Cardiac muscle cell (in vitro differentiated cells and primary cell): ENCODE results near the gene TESMIN. TPM values are rescaled to one million over a fixed set of nuclear protein-coding genes. Genes with fewer than 3 reads are reported as not detected.
A peak's percentile ranks its signal among the peaks of the same experiment; 100 is the strongest.

Source experiments
- DNase-seq, 2 donors: peaks; one replicate each; pipeline versions ENCODE4 v3.0.0 to v3.0.0-alpha.2; 2010 to 2017; ENCODE audit warnings: low read depth in 1 of 2, low spot score in 1 of 2
- H3K27ac ChIP-seq: fragments of 200-600 bp; sonication (generic); 2 replicates; pipeline ENCODE4 v1.5.1; 2016
- H3K27me3 ChIP-seq: fragments of 200-600 bp; sonication (generic); 2 replicates; pipeline ENCODE4 v1.6.0; 2016; ENCODE audit warnings: control low read depth
- H3K36me3 ChIP-seq: fragments of 200-600 bp; sonication (generic); 2 replicates; pipeline ENCODE4 v1.5.1; 2016; ENCODE audit warnings: control low read depth
- H3K4me1 ChIP-seq: fragments of 200-600 bp; sonication (generic); 2 replicates; pipeline ENCODE4 v1.8.1; 2017; ENCODE audit warnings: low read depth, mild to moderate bottlenecking, mixed run types
- H3K4me3 ChIP-seq: fragments of 200-600 bp; sonication (generic); 2 replicates; pipeline ENCODE4 v1.5.1; 2016; ENCODE audit warnings: mild to moderate bottlenecking
- H3K9me3 ChIP-seq: fragments of 200-600 bp; sonication (generic); 2 replicates; pipeline ENCODE4 v1.5.1; 2017; ENCODE audit warnings: low read depth, mild to moderate bottlenecking, control low read depth
- polyA plus RNA-seq: library from polyadenylated mRNA; unstranded; fragments of >200 nt; fragmentation: Nextera tagmentation; extraction: Ambion mirVana; gene quantifications from 2 replicates; pipeline ENCODE4 v1.2.1, GENCODE V29; 2016
- total RNA-seq: library from RNA; depleted of rRNA; stranded (reverse); fragments of >200 nt; gene quantifications from 2 replicates; pipeline ENCODE4 v1.2.3, GENCODE V29; 2016
- TF ChIP-seq, protein P1 (sequence below): IDR thresholded peaks from 2 replicates; pipeline ENCODE4 v1.5.1; 2012; ENCODE audit warnings: low read depth, mild to moderate bottlenecking, low read length

The TESMIN gene
- total and polyA plus RNA-seq, 2 experiments from 2014 or later: 4.6 to 23.5 TPM

DNA sequence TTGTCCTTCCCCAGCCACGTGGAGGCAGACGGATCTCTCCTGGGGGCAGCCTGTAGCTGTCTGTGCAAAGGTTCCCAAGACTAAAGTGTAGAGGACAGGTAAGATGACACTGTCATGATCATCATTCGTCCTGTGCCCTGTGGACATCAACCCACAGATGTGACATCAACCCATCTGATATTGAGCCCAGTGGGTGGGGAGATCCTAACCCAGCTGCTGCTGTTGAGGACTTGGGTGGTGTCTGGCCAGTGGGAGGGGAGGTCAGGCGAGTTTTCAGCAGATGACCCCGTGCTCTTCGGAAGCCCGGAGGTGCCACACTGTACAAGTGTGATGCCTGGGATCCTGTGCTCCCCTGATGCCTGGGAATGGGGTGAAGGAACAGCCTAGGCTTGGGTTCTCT, 68.2 kb downstream of the TESMIN start:
- TF ChIP-seq, protein P1, sequence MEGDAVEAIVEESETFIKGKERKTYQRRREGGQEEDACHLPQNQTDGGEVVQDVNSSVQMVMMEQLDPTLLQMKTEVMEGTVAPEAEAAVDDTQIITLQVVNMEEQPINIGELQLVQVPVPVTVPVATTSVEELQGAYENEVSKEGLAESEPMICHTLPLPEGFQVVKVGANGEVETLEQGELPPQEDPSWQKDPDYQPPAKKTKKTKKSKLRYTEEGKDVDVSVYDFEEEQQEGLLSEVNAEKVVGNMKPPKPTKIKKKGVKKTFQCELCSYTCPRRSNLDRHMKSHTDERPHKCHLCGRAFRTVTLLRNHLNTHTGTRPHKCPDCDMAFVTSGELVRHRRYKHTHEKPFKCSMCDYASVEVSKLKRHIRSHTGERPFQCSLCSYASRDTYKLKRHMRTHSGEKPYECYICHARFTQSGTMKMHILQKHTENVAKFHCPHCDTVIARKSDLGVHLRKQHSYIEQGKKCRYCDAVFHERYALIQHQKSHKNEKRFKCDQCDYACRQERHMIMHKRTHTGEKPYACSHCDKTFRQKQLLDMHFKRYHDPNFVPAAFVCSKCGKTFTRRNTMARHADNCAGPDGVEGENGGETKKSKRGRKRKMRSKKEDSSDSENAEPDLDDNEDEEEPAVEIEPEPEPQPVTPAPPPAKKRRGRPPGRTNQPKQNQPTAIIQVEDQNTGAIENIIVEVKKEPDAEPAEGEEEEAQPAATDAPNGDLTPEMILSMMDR: no peak
- Histone ChIP-seq H3K27me3 (peaks cover 62% of the 10 kb centered on the region), H3K4me3 (no peak overlapping the region), H3K4me1 (no peaks in the 10 kb centered on the region), H3K9me3 (no peaks in the 10 kb centered on the region), H3K36me3 (no peaks in the 10 kb centered on the region), H3K27ac (no peak overlapping the region)
- DNase-seq: no peak

DNA sequence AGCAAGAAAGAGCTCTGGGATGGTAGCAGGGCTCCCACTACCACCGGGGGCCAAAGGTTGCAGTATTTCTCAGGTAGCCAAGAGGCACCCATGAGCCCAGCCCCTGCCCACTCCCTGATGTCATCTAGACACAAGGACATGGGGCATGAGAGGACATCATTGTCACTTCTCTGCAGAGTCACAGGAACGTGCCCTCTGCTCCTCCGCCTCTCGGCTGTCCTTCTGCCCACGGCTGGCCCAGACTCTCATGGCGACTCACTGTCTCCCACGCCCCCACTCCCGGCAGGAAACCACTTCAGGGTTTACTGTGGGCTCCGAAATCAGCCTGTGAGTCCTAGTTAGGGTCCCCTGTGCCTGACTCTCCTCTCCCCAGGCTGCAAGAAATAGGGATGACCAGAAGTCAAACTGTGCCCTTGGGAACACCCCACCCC, 68.8 kb downstream of the TESMIN start:
- Histone ChIP-seq H3K27ac (no peak overlapping the region), H3K27me3 (peaks cover 60% of the 10 kb centered on the region), H3K9me3 (no peaks in the 10 kb centered on the region), H3K4me1 (no peaks in the 10 kb centered on the region), H3K4me3 (no peak overlapping the region), H3K36me3 (no peaks in the 10 kb centered on the region)
- DNase-seq: no peak
- TF ChIP-seq, protein P1: no peak

DNA sequence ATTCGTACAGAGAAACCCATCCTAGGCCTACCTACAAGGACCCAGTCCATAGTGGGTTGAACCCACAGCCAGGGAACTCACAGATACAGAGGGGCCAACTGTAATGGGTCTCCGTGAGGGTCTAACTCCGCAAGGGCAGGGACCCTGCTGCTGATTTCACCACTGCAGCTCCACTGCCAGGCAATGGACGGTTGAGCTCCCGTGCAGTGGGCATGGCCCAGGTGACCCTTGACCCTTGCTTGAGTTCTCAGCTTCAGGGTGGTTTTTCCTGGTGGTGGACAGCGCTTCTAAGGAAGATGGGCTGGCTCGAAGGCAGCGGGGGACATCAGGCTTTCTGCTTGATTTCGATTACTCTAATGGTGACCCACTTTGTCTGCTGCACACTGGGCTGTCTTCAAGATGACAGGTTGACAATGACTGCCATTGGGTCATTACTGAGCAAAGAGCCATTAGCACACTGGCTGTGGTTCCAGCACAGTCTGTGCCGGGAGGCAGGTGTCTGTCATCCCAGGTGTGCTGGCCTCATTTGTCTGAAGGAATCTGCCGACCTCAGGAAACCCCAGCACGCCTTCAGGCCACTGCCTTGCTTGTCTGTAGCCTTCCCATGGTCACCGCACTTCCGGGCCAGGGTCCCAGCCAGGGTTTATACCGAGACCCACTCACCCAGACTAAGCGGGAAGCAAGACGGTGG, 70.6 kb downstream of the TESMIN start:
- no peak for DNase-seq
- peaks cover 42% of the 10 kb centered on the region for H3K27me3 ChIP-seq
- H3K9me3 ChIP-seq: no peaks in the 10 kb centered on the region
- H3K4me3 ChIP-seq: no peak overlapping the region
- H3K27ac ChIP-seq: no peak overlapping the region
- no peaks in the 10 kb centered on the region for H3K36me3 ChIP-seq
- TF ChIP-seq, protein P1: no peak
- H3K4me1 ChIP-seq: no peaks in the 10 kb centered on the region

DNA sequence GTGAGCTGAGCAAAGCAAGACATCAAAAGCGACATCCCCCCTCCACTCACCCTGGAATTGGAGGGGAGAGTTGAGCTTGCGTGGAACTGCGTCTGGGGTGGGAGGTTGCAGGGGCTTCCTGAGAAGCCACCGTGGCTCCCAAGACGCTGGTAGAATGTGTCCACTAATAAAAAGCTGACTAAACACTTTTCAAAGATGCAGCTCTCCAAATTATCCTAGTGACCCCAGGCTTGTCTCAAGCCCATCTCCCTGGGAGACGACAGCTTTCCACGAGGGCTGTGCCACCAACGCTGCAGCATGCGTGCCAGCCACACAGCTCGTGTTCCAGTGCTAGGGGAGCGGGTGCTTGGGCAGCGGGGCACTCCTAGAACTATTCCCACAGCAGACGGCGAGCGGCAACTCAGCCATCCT, 73.3 kb downstream of the TESMIN start:
- Histone ChIP-seq H3K4me3 (no peak overlapping the region), H3K27me3 (peaks cover 15% of the 10 kb centered on the region), H3K4me1 (no peaks in the 10 kb centered on the region), H3K9me3 (no peaks in the 10 kb centered on the region), H3K27ac (no peak overlapping the region), H3K36me3 (no peaks in the 10 kb centered on the region)
- DNase-seq: no peak
- TF ChIP-seq, protein P1: no peak

DNA sequence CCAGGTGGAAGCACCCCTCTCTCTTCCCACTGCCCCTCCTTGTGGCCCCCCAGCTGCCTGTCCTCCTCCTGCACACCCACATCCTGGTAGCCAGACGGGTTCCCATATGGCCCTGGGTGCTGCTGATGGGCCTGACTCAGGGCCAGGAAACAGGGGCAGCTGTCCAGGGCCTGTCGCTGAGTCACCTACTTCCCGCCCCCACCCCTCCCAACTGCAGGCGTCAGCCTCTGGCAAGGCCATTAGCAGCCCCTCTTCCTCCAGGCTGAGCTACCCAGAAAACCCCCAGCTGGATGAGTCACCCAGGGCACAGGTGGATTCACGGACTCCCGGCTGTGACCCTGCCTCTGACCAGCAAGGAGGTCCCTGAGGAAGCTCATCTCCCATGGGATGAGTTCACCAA, 73.9 kb downstream of the TESMIN start:
- H3K36me3 ChIP-seq: no peaks in the 10 kb centered on the region
- H3K4me3 ChIP-seq: no peak overlapping the region
- H3K27me3 ChIP-seq: peaks cover 9% of the 10 kb centered on the region
- no peak overlapping the region for H3K27ac ChIP-seq
- no peaks in the 10 kb centered on the region for H3K4me1 ChIP-seq
- peak in 1 of 2 donors; percentile 79 for DNase-seq
- no peaks in the 10 kb centered on the region for H3K9me3 ChIP-seq
- TF ChIP-seq, protein P1: no peak
